HG03060 (cell line): ENCODE measurements around the gene UBTD1.
"Not testable (repeated sequence)": the region's sequence is repeated elsewhere in the genome, so short reads cannot be mapped to it uniquely, and the experiment has no call there.

ENCODE experiments used
- ATAC-seq: cut with Tn5 transposase; IDR thresholded peaks from one replicate; pipeline ENCODE4 v1.9.1; 2021; ENCODE audit warnings: low read depth, moderate number of reproducible peaks; ENCODE audit not compliant: unreplicated experiment

Gene UBTD1

GRCh38 chr10:97511711-97512440 is 13.2 kb downstream of the UBTD1 start:
- ATAC-seq = no peak

GRCh38 chr10:97512993-97513392 is 14.3 kb downstream of the UBTD1 start:
- no peak for ATAC-seq

GRCh38 chr10:97514344-97514743 is 15.6 kb downstream of the UBTD1 start:
- ATAC-seq = no peak

GRCh38 chr10:97515271-97515978 is 16.7 kb downstream of the UBTD1 start:
- ATAC-seq = no peak

- ATAC-seq = no peak
Measured at GRCh38 chr10:97517096-97517750, 18.5 kb downstream of the UBTD1 start.

GRCh38 chr10:97517778-97518300 is 19.1 kb downstream of the UBTD1 start:
- ATAC-seq = no peak

GRCh38 chr10:97518301-97519043 is 19.7 kb downstream of the UBTD1 start:
- no peak for ATAC-seq

- no peak for ATAC-seq
Measured at GRCh38 chr10:97519342-97519741, 20.6 kb downstream of the UBTD1 start.

- ATAC-seq = no peak
Measured at GRCh38 chr10:97520520-97520919, 21.8 kb downstream of the UBTD1 start.

GRCh38 chr10:97520978-97521761 is 22.4 kb downstream of the UBTD1 start:
- ATAC-seq = no peak

GRCh38 chr10:97522071-97522470 is 23.3 kb downstream of the UBTD1 start:
- no peak for ATAC-seq

- no peak for ATAC-seq
Measured at GRCh38 chr10:97522937-97523336, 24.2 kb downstream of the UBTD1 start.

- no peak for ATAC-seq
Measured at GRCh38 chr10:97525086-97525485, 26.4 kb downstream of the UBTD1 start.

GRCh38 chr10:97525683-97526110 is 27.0 kb downstream of the UBTD1 start:
- ATAC-seq = no peak

GRCh38 chr10:97528876-97529275 is 30.2 kb downstream of the UBTD1 start:
- ATAC-seq = not testable (repeated sequence)

- no peak for ATAC-seq
Measured at GRCh38 chr10:97529685-97530465, 31.2 kb downstream of the UBTD1 start.

- no peak for ATAC-seq
Measured at GRCh38 chr10:97531401-97531986, 32.8 kb downstream of the UBTD1 start.

- no peak for ATAC-seq
Measured at GRCh38 chr10:97532935-97533671, 34.4 kb downstream of the UBTD1 start.
